OCI-LY3 (cell line): ENCODE measurements around the gene NHEJ1.

Experiments
- CTCF ChIP-seq: fragments of 200-600, 300-600 bp; sonication (generic); IDR thresholded peaks from 2 replicates; pipeline ENCODE4 v1.5.1; 2014; ENCODE audit warnings: antibody characterized with exemption, low read length, low read depth
- EZH2phosphoT487 ChIP-seq: fragments of 200-600 bp; shearing (Covaris generic); IDR thresholded peaks from 2 replicates; pipeline ENCODE4 v1.6.1; 2018; ENCODE audit warnings: antibody characterized with exemption, mixed run types, low read depth

- TF ChIP-seq CTCF (no peak), EZH2phosphoT487 (no peak)
Measured at GRCh38 chr2:219186754-219187456, 26.3 kb upstream of the NHEJ1 start.
